HTERT RPE-1 (cell line): ENCODE results near the gene RAI1.
"Not testable (repeated sequence)": the region's sequence is repeated elsewhere in the genome, so short reads cannot be mapped to it uniquely, and the experiment has no call there.

ENCODE experiments used
- in situ Hi-C: fragments of 300-500 bp; cut with MboI; formaldehyde crosslinking; loops from 4 replicates; pipeline ENCODE4 v1.14.3; 2020; ENCODE audit warnings: low sequenced_read_pairs

The RAI1 gene

GRCh38 chr17:17793378-17794214, 112.3 kb downstream of the RAI1 start:
- in situ Hi-C loops = no loop called here

- in situ Hi-C loops = no loop called here
Observed at GRCh38 chr17:17794382-17794781, 113.1 kb downstream of the RAI1 start.

- in situ Hi-C loops = no loop called here
Observed at GRCh38 chr17:17795296-17795695, 114.0 kb downstream of the RAI1 start.

GRCh38 chr17:17795946-17796786, 114.9 kb downstream of the RAI1 start:
- in situ Hi-C loops = no loop called here

GRCh38 chr17:17796787-17797061, 115.5 kb downstream of the RAI1 start:
- in situ Hi-C loops = no loop called here

- in situ Hi-C loops = no loop called here
Observed at GRCh38 chr17:17797119-17797809, 116.0 kb downstream of the RAI1 start.

GRCh38 chr17:17798010-17798556, 116.8 kb downstream of the RAI1 start:
- in situ Hi-C loops = no loop called here

GRCh38 chr17:17798573-17799255, 117.5 kb downstream of the RAI1 start:
- in situ Hi-C loops = no loop called here

- in situ Hi-C loops = no loop called here
Observed at GRCh38 chr17:17800504-17801021, 119.3 kb downstream of the RAI1 start.

GRCh38 chr17:17801800-17802481, 120.7 kb downstream of the RAI1 start:
- in situ Hi-C loops = no loop called here

GRCh38 chr17:17804007-17804406, 122.7 kb downstream of the RAI1 start:
- in situ Hi-C loops = no loop called here

GRCh38 chr17:17805575-17805974, 124.3 kb downstream of the RAI1 start:
- in situ Hi-C loops = no loop called here

GRCh38 chr17:17806035-17806434, 124.8 kb downstream of the RAI1 start:
- in situ Hi-C loops = no loop called here

GRCh38 chr17:17806611-17807274, 125.5 kb downstream of the RAI1 start:
- in situ Hi-C loops = no loop called here

GRCh38 chr17:17807440-17807839, 126.2 kb downstream of the RAI1 start:
- in situ Hi-C loops = no loop called here

GRCh38 chr17:17808200-17808599, 126.9 kb downstream of the RAI1 start:
- in situ Hi-C loops = not testable (repeated sequence)

- in situ Hi-C loops = no loop called here
Observed at GRCh38 chr17:17808706-17809432, 127.6 kb downstream of the RAI1 start.

- in situ Hi-C loops = no loop called here
Observed at GRCh38 chr17:17809531-17810083, 128.3 kb downstream of the RAI1 start.
